Kidney (tissue), 22 donors: ENCODE measurements around the gene RAET1G. TPM values are rescaled to one million over a fixed set of nuclear protein-coding genes. Genes with fewer than 3 reads are reported as not detected.
"Not testable (repeated sequence)": the region's sequence is repeated elsewhere in the genome, so short reads cannot be mapped to it uniquely, and the experiment has no call there.

Experiments
- DNase-seq, 5 donors: peaks; one replicate each; pipeline ENCODE4 v3.0.0-alpha.2; 2013 to 2020
- FAIRE-seq: peaks from 2 replicates; lab custom pipeline; 2012; peaks lifted over from hg19 to GRCh38; lab: Jason Lieb, UNC
- H3K27ac ChIP-seq, 2 donors: one replicate each; pipeline ENCODE4 v1.7.0; 2013; ENCODE audit warnings: low read depth in 2 of 2, low read length in 2 of 2, inconsistent platforms in 1 of 2
- H3K27me3 ChIP-seq: one replicate; pipeline ENCODE4 v1.7.1; 2013; ENCODE audit warnings: low read length, inconsistent platforms; ENCODE audit not compliant: control insufficient read depth, insufficient read depth
- H3K36me3 ChIP-seq, 3 donors: one replicate each; pipeline versions ENCODE4 v1.7.0 to v1.7.1; 2013; ENCODE audit warnings: low read length in 3 of 3, control low read depth in 1 of 3, inconsistent platforms in 1 of 3; ENCODE audit not compliant: insufficient read depth in 3 of 3, control insufficient read depth in 2 of 3
- H3K4me1 ChIP-seq, 3 donors: one replicate each; pipeline versions ENCODE4 v1.7.0 to v1.7.1; 2013; ENCODE audit warnings: low read length in 3 of 3, inconsistent platforms in 1 of 3, low read depth in 1 of 3; ENCODE audit not compliant: control insufficient read depth in 2 of 3, insufficient read depth in 2 of 3
- H3K4me3 ChIP-seq, 3 donors: one replicate each; pipeline versions ENCODE4 v1.7.0 to v1.8.1; 2013; ENCODE audit warnings: low read length in 3 of 3, control low read depth in 1 of 3, inconsistent platforms in 1 of 3
- H3K9ac ChIP-seq, 3 donors: one replicate each; pipeline versions ENCODE4 v1.7.0 to v1.7.1; 2013; ENCODE audit warnings: low read length in 3 of 3, control low read depth in 1 of 3, inconsistent platforms in 1 of 3
- H3K9me3 ChIP-seq, 3 donors: one replicate each; pipeline versions ENCODE4 v1.7.0 to v1.7.1; 2013; ENCODE audit warnings: low read length in 3 of 3, control low read depth in 1 of 3, inconsistent platforms in 1 of 3; ENCODE audit not compliant: control insufficient read depth in 2 of 3, insufficient read depth in 1 of 3
- CTCF ChIP-seq: IDR thresholded peaks from 3 replicates; pipeline ENCODE4 v1.5.1; 2012; ENCODE audit warnings: mild to moderate bottlenecking, moderate library complexity, borderline replicate concordance; ENCODE audit not compliant: insufficient read depth; ENCODE audit errors: extremely low read depth
- intact Hi-C: fragments of 100-400 bp; cut with DNase I; formaldehyde crosslinking; loops from one replicate; pipeline ENCODE4 v1.11.1; 2022
- long read RNA-seq, 10 donors: library from polyadenylated mRNA in 1 of 10; unstranded in 1 of 10; transcript quantifications; one replicate each; pipeline ENCODE4 v2.0.0 and lab custom pipeline, GENCODE V29; 2021 to 2026
- polyA plus RNA-seq: library from polyadenylated mRNA; stranded (reverse); fragments of 350-450 nt; fragmentation: Illumina TruSeq; extraction: RNeasy Lipid Tissue Mini Kit (QIAGEN cat#74804); gene quantifications from one replicate; pipeline ENCODE4 v1.2.3, GENCODE V29; 2014; ENCODE audit warnings: low read depth, low replicate concordance; ENCODE audit not compliant: insufficient read depth
- total RNA-seq: library from RNA; stranded (reverse); fragmentation: NEBNext Ultra II Directional; extraction: Animal tissue kit (Norgen Biotek cat#: 25700); gene quantifications from one replicate; pipeline ENCODE4 v1.2.1, GENCODE V29; 2021
- donor health status: control.
- donor health status: control.
- donor health status: control.
- donor health status: control.
- donor health status: control.
- donor health status: DM: yes; HTN: yes; CAD: no.
- donor health status: Normal renal cell carcinoma (clear cell type).

Gene RAET1G
- 0.41 TPM for total RNA-seq
- polyA plus RNA-seq, result 1.3 TPM
- long read RNA-seq, donor 1, partial matches to known transcripts, result 0 of 1 reads
- long read RNA-seq, donor 1, other reads (novel, unspliced or antisense), result 0 of 1 reads
- long read RNA-seq, donor 2, result 0 reads
- long read RNA-seq, donor 3, result 0 reads
- long read RNA-seq, donor 4, result 0 reads
- long read RNA-seq, donor 5, result 0 reads
- long read RNA-seq, donor 6, result 0 reads
- long read RNA-seq, donor 7, result 0 reads
- long read RNA-seq, donor 8, partial matches to known transcripts, result 0 of 1 reads
- long read RNA-seq, donor 8, other reads (novel, unspliced or antisense), result 0 of 1 reads
- long read RNA-seq, donor 9, result 0 reads
- long read RNA-seq, donor 10, result 0 reads

GRCh38 chr6:149922642-149923326, at the start of gene RAET1G:
Gene RAET1G (minus strand): TSS chr6:149923121. CDS start chr6:149923010, 111 bp downstream.
- peak; percentile 78 for FAIRE-seq
- intact Hi-C loops, result no loop called here
- peak within 1 kb of the TSS; percentile 55 to 60 (median 58) for H3K4me3 ChIP-seq
- H3K36me3 ChIP-seq, result no peaks in the 10 kb centered on the region
- peak within 1 kb of the TSS in 2 of 3 donors; percentile 22 to 48 for H3K9ac ChIP-seq
- no peak for TF ChIP-seq CTCF
- H3K27ac ChIP-seq, result no peak within 1 kb of the TSS
- DNase-seq, result peak; percentile 93 to 97 (median 95)
- peaks cover 0 to 4% (median 0%) of the 10 kb centered on the region in 3 donors for H3K4me1 ChIP-seq
- H3K27me3 ChIP-seq, result peaks cover 6% of the 10 kb centered on the region
- H3K9me3 ChIP-seq, result no peaks in the 10 kb centered on the region

GRCh38 chr6:149969635-149970034, 46.7 kb upstream of the RAET1G start:
- Histone ChIP-seq H3K9me3 (no peaks in the 10 kb centered on the region), H3K4me3 (no peak overlapping the region), H3K27me3 (peaks cover 20% of the 10 kb centered on the region), H3K36me3 (no peaks in the 10 kb centered on the region), H3K9ac (no peak overlapping the region), H3K4me1 (peaks cover 0 to 8% (median 2%) of the 10 kb centered on the region in 3 donors), H3K27ac (no peak overlapping the region)
- intact Hi-C loops, result no loop called here
- no peak for TF ChIP-seq CTCF
- no peak for DNase-seq
- no peak for FAIRE-seq

GRCh38 chr6:149968909-149969308, 46.0 kb upstream of the RAET1G start:
- H3K9ac ChIP-seq, FAIRE-seq, H3K9me3 ChIP-seq, DNase-seq, H3K36me3 ChIP-seq, H3K27ac ChIP-seq, intact Hi-C loops, H3K4me3 ChIP-seq: not testable (repeated sequence)
- Histone ChIP-seq H3K4me1 (peaks cover 0 to 16% (median 6%) of the 10 kb centered on the region in 3 donors), H3K27me3 (peaks cover 22% of the 10 kb centered on the region)

- H3K36me3 ChIP-seq, H3K27ac ChIP-seq, FAIRE-seq, intact Hi-C loops, H3K4me3 ChIP-seq, H3K9me3 ChIP-seq, H3K9ac ChIP-seq: not testable (repeated sequence)
- Histone ChIP-seq H3K4me1 (peaks cover 0 to 19% (median 6%) of the 10 kb centered on the region in 3 donors), H3K27me3 (peaks cover 25% of the 10 kb centered on the region)
- DNase-seq, result peak in 1 of 5 donors; percentile 6
Measured at GRCh38 chr6:149967999-149968398, 45.1 kb upstream of the RAET1G start.
